ENCODE measurements around the gene CLIP2. TPM values are rescaled to one million over a fixed set of nuclear protein-coding genes. Genes with fewer than 3 reads are reported as not detected.

CLIP2 gene
- total and polyA plus RNA-seq, 2 of the 8 experiments (the other 6 are each of a cell fraction or from before 2014, with no cell fraction given): 8.3 to 41.5 TPM

- no peaks in the 10 kb centered on the region for H3K9me3 ChIP-seq (ENCODE audit: insufficient read depth in 2 of 2, low read depth in 1 of 2, low read length in 1 of 2)
- H3K27ac ChIP-seq (ENCODE audit: low read depth, low read length): no peak overlapping the region
- H2AFZ ChIP-seq (ENCODE audit: low read length): no peak overlapping the region
- peak overlapping the region; percentile 64 to 80 for H3K4me2 ChIP-seq (ENCODE audit: insufficient read depth in 1 of 2, low read depth in 2 of 2, low read length in 2 of 2)
- H2BK15ac ChIP-seq (ENCODE audit: low read length): no peak overlapping the region
- H3K79me2 ChIP-seq (ENCODE audit: control insufficient read depth in 1 of 2, insufficient read depth in 2 of 2, low read length in 2 of 2): no peaks in the 10 kb centered on the region
- peaks cover 0 to 9% (median 4%) of the 10 kb centered on the region in 4 experiments; a peak in 4 of 7 replicates for H3K4me1 ChIP-seq (replicated peaks in 1 of 4; ENCODE audit: control insufficient read depth in 3 of 4, insufficient read depth in 4 of 4, low read length in 3 of 4)
- H3K9ac ChIP-seq (replicated peaks in 1 of 4; ENCODE audit: extremely low read depth in 1 of 4, low read depth in 3 of 4, low read length in 3 of 4): no peak overlapping the region
- CTCF ChIA-PET (ENCODE audit: partially characterized antibody): interaction anchor here (0.6 to 2.3 kb wide), 10 partner anchors 9 to 680 kb away, joined by 3 to 10 read pairs (median 3); no protein-coding TSS in a partner anchor
- H3K56ac ChIP-seq (replicated peaks; ENCODE audit: insufficient read length, low read depth, low read length): no peak overlapping the region
- peaks cover 0 to 10% (median 3%) of the 10 kb centered on the region in 4 experiments; a peak in 2 of 8 replicates for H3K36me3 ChIP-seq (ENCODE audit: control insufficient read depth in 2 of 4, insufficient read depth in 4 of 4, low read length in 3 of 4)
- 20 to 100% methylated on average over 1 to 10 of the region's 13 CpGs for WGBS, 2 experiments (ENCODE audit: extremely low coverage in 1 of 2, insufficient coverage in 1 of 2, insufficient read length in 1 of 2, insufficient replicate concordance in 2 of 2, low coverage in 1 of 2, low lambda C conversion rate in 2 of 2, missing lambda C conversion rate in 1 of 2)
- no peak overlapping the region for H3K14ac ChIP-seq (ENCODE audit: insufficient read length)
- no peak overlapping the region for H3K23ac ChIP-seq (ENCODE audit: insufficient read length)
- peak overlapping the region; percentile 24 for H4K5ac ChIP-seq (ENCODE audit: insufficient read length, low read depth, low read length)
- H4K91ac ChIP-seq (replicated peaks; ENCODE audit: insufficient read length, low read length): no peak overlapping the region
- no peak for FAIRE-seq
- POLR2A ChIA-PET (ENCODE audit: partially characterized antibody): interaction anchor here (0.6 to 1.8 kb wide), 8 partner anchors 8 to 115 kb away, joined by 3 to 5 read pairs (median 3); partner anchors contain the start of gene CLIP2
- H3K4me3 ChIP-seq (ENCODE audit: extremely low read depth in 1 of 4, insufficient read depth in 2 of 4, low read depth in 3 of 4, low read length in 4 of 4): peak overlapping the region; percentile 33 to 56 (median 39); a peak in 6 of 8 replicates
- 0 out of 2 replicates have a peak overlapping the region, but pooled peaks have one; percentile 27 for H2BK12ac ChIP-seq (ENCODE audit: low read depth, low read length)
- DNase-seq (ENCODE audit: low read depth in 1 of 2, low spot score in 2 of 2): peak in 1 of 2 experiments; percentile 70
- H3K27me3 ChIP-seq (replicated peaks in 1 of 4; ENCODE audit: control insufficient read depth in 3 of 4, extremely low read depth in 1 of 4, insufficient read depth in 3 of 4, low read length in 3 of 4): no peaks in the 10 kb centered on the region; a peak in 1 of 7 replicates
- no peak overlapping the region for H4K8ac ChIP-seq (ENCODE audit: extremely low read depth, insufficient read depth, low read length)
- peaks cover 7% of the 10 kb centered on the region; the same call in 1 of the 2 replicates for H3K23me2 ChIP-seq (ENCODE audit: low read depth, low read length)
- no peak overlapping the region for H2BK20ac ChIP-seq (ENCODE audit: low read length)
- no peak overlapping the region for H2AK5ac ChIP-seq (ENCODE audit: low read depth, low read length)
- no peaks in the 10 kb centered on the region for H3K79me1 ChIP-seq (ENCODE audit: low read depth, low read length)
- no peaks in the 10 kb centered on the region for H4K20me1 ChIP-seq (replicated peaks in 1 of 2; ENCODE audit: control insufficient read depth in 1 of 2, insufficient read depth in 2 of 2, low read length in 2 of 2)
- peak overlapping the region; percentile 3; the same call in 1 of the 2 replicates for H2BK5ac ChIP-seq (ENCODE audit: low read depth, low read length)
- H3K18ac ChIP-seq (ENCODE audit: extremely low read depth, low read length): peak overlapping the region; percentile 83; the same call in 1 of the 2 replicates
- no peak overlapping the region for H2BK120ac ChIP-seq (replicated peaks; ENCODE audit: low read depth, low read length)
- no peak overlapping the region for H3K4ac ChIP-seq (replicated peaks; ENCODE audit: insufficient read length, low read depth, low read length)
- TF ChIP-seq CREB1 (IDR thresholded peaks at IDR 0.05) (no peak), NRF1 (IDR thresholded peaks at IDR 0.05; ENCODE audit: low read depth, low read length) (no peak), CTBP2 (IDR thresholded peaks at IDR 0.05; ENCODE audit: borderline replicate concordance, insufficient read depth, insufficient read length, low read length) (peak; percentile 67), TCF12 (IDR thresholded peaks at IDR 0.05; ENCODE audit: low read depth, low read length) (no peak), POLR2A (IDR thresholded peaks at IDR 0.05; ENCODE audit: control extremely low read depth in 1 of 2, low read depth in 2 of 2, low read length in 2 of 2) (peak in 1 of 2 experiments; percentile 31; a peak in 1 of 3 replicates), SUZ12 (IDR thresholded peaks at IDR 0.05; ENCODE audit: low read length) (peak; percentile 50; the same call in 1 of the 2 replicates), MAX (IDR thresholded peaks at IDR 0.05) (0 out of 2 replicates have a peak, but pooled peaks have one; percentile 9), EZH2 (IDR thresholded peaks at IDR 0.05; ENCODE audit: low read depth, low read length, severe bottlenecking) (no peak), EGR1 (IDR thresholded peaks at IDR 0.05; ENCODE audit: borderline replicate concordance, low read depth, low read length) (peak; percentile 95), RXRA (IDR thresholded peaks at IDR 0.05; ENCODE audit: insufficient read depth, low read depth, low read length) (no peak), GTF2F1 (IDR thresholded peaks at IDR 0.05; ENCODE audit: borderline replicate concordance, low read depth, low read length) (no peak)
Observed at GRCh38 chr7:74371381-74372341, 82.5 kb downstream of the CLIP2 start.
